HG03558 (cell line): ENCODE data around the gene RFXAP.
A peak's percentile ranks its signal among the peaks of the same experiment; 100 is the strongest.
"Not testable (repeated sequence)": the region's sequence is repeated elsewhere in the genome, so short reads cannot be mapped to it uniquely, and the experiment has no call there.

ENCODE experiments used
- ATAC-seq: cut with Tn5 transposase; IDR thresholded peaks from one replicate; pipeline ENCODE4 v1.9.1; 2021; ENCODE audit warnings: moderate number of reproducible peaks; ENCODE audit not compliant: unreplicated experiment; ENCODE audit errors: extremely low read depth

Gene RFXAP, protein sequence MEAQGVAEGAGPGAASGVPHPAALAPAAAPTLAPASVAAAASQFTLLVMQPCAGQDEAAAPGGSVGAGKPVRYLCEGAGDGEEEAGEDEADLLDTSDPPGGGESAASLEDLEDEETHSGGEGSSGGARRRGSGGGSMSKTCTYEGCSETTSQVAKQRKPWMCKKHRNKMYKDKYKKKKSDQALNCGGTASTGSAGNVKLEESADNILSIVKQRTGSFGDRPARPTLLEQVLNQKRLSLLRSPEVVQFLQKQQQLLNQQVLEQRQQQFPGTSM

DNA sequence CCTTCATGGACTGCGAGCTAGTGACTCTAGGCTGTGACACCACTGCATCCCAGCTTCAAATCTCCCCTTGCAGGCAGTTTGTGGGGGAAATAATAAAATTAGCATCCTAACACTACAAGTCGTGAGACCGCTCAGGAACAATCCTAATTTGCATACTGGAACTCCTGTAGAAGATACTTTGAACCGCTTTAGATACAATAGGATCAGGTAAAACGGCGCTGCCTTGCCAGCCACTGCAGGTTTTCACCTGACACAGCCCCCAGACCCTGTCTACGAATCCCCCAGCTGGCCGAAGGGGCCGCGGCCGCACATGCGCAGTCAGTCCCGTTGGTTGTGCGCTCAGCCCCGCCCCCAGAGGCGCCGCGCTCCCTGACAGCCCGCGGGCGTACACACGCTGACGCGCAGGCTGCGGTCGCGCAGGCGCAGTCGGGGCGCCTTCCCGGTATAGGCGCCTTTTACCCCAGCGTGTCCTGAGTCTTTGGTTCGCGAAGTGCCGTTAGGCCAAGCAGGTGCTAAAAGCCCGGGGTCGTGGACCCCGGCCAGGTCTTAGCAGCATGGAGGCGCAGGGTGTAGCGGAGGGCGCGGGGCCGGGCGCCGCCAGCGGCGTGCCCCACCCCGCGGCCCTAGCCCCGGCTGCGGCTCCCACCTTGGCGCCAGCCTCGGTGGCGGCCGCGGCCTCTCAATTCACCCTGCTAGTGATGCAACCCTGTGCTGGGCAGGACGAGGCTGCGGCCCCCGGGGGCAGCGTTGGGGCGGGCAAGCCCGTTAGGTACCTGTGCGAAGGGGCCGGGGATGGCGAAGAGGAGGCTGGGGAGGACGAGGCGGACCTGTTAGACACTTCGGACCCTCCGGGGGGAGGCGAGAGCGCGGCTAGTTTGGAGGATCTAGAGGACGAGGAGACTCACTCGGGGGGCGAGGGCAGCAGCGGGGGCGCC is at the start of gene RFXAP:
TSS of gene RFXAP (plus strand) at position 419 of the 935 bp plus-strand sequence. CDS start at position 555, 136 bp downstream.
- peak; percentile 68 for ATAC-seq

DNA sequence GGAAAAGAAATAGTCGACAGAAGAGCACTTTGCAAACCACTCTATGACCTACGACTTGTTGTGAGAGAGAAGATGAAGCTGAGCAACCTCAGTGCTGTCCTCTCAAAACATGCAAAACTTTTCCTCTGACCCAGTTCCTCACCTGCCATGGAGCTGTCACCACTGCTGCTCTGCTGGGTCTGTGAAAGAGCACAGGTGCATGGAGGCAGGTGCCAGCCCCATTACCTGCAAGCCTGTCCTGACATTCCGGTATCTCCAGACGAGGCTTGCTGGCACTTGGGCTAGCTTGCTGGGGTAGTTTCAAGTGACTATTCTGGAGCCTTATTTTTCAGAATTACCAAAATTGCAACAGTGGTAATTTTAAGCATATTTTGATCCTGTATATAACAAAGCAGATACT is 49.5 kb upstream of the RFXAP start:
- ATAC-seq, result no peak

DNA sequence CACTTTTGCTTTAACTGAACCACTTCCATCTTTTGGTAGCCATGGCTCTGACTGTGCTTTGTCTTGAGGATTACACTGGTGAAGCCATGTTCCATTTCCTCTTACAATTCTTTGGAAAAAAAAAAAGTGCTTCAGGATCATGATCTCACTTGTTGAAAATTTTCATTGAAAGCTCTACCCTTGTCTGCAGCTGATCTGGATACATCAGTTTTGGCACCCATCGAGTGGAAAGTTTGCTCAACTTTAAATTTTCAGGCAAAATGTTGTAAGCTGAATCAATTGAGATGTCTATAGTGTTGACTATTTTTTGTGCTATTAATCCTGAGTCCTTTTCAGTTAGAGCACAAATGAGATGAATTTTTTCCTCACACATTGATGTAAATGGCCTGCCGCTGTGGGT is 48.3 kb upstream of the RFXAP start:
- no peak for ATAC-seq

DNA sequence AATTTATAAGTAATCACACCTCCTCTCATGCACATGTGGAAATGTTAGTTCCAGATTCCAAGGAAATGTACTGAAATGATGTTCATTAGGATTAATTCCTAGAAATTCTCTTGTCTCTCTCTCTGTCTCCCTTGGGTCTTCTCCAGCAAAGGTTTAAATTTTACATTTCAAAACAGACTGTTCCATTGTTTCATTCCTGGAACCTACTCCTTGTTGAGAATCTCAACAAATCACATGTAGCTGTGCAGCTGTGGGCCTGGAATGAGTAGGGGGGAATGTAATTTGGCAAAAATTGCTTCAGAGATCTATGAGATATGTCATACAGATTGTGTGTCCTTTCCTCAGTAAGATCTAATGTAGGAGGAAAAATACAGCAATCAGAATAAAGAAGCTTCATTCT is 46.2 kb upstream of the RFXAP start:
- no peak for ATAC-seq

DNA sequence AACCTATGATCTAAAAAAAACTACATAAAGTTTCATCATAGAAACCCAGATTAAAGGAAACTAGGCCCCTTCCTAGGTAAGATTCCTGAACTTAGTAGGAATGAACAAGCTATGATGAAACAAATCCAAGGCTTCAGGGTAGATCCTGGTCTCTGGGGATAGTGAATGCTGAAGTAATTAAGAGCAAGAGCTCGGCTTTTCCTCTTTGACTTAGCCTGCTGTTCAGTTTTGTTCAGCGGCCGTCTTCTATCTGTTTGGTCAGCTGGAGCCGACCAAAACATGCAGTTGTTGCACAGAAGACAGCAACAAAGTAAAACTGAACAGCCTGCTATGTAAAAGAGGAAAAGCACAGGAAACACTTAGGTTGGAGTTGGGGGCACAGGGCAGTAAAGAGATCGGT is 44.1 kb upstream of the RFXAP start:
- no peak for ATAC-seq

DNA sequence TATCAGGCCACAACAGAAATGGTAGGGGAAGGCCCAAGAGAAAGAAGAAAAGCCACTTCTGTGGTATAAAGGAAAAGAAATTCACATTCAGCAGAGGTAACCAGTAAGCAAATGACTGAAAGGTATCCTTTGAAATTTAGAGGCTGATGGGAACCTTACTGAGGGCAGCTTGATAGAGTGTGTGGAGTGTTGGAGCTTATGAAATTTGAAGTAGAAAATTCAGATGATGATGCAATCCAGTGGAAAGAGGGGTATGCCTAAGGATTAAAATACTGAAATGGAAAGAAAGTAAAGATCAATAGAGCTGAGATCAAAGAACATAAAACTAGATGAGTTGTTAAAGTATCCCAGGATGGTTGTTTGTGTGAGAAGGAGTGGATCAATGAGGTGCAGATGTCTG is 42.8 kb upstream of the RFXAP start:
- no peak for ATAC-seq

DNA sequence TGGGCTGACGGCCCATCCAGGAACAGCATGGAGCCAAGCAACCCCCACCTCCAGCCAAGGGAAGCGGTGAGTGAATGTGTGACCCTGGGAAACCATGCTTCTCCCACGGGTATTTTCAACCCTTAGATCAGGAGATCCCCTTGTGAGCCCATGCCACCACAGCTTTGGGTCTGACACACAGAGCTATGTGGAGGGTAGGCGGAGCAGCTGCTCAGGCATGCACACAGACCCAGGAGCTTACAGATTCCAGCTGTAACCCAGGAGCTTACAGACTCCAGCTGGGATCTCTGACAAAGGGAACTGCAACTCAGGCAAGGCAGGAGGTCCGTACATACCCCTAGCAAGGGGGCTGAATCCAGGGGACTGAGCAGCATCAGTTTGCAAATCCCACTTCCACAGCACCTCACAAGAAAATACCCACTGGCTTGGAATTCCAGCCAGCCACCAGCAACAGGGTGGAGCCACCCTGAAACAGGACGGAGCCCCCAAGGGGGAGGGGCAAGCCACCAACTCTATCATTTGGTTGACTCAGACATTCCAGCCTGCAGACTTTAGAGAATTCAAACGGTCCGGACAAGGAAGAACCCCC is 40.8 kb upstream of the RFXAP start:
- ATAC-seq, result no peak

DNA sequence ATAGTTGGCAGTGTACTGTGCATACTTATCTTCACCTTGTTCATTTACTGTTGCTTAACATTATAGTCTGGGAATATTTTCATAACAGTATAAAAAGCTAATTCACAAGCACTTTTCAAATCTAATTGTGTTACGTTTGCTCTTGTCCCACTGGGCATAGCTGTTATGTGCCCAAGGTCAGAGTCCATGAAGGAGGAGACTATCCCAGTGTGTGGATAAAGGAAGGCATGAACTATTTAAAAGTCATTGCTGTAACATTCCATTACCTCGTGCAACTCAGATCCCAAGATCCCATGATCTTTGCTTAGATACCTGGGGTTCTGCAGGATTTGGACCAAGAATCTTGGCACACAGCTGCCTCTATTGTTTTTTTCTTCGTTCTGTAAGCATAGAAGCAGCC is 35.1 kb upstream of the RFXAP start:
- ATAC-seq, result no peak

DNA sequence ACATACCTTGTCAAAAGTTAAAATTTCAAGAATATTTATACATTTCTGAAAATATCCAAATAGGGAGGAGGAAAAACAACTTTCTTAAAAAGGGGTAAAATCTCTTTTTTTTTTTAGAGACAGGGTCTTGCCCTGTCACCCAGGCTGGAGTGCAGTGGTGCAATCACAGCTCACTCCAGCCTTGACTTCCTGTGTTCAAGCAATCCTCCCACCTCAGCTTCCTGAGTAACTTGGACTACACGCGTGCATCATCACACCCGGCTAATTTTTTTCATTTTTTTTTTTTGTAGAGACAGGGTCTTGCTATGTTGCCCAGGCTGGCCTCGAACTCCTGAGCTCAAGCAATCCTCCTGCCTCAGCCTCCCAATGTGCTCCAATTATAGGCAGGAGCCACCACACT is 32.8 kb upstream of the RFXAP start:
- ATAC-seq, result not testable (repeated sequence)

DNA sequence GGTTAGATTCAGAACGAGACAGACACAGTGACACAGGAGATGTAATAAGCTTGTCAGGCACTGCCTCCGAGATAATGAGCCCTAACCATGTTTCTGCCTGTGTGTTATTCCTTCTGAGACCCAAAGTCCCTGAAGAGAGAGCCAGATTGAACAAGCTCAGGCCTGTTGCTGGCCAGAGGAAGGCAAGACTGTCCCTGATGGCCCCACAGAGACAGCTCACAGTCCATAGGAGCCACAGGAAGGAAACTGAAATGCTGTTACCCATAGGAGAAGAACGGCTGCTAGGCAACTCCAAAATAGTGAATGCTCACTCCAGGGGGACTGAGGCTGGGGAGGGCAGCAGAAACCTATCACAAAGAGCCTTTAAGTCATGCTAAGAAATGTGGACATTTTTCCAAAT is 31.8 kb upstream of the RFXAP start:
- ATAC-seq, result no peak

DNA sequence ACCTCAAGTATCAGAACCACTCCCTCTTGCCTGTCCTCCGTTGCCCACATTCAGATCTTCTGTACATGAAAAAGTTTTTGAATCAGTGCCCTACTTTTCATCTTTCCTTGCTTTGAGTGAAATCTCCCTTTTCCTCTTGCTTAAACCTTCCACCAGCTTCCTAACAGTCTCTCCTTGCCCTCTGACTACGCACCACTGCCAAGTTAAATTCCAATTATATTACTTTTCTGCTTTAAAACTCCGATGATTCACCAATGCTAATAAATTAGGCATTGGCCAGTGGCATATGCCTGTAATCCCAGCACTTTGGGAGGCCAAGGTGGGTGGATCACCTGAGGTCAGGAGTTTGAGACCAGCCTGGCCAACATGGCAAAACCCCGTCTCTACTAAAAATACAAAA is 30.7 kb upstream of the RFXAP start:
- no peak for ATAC-seq

DNA sequence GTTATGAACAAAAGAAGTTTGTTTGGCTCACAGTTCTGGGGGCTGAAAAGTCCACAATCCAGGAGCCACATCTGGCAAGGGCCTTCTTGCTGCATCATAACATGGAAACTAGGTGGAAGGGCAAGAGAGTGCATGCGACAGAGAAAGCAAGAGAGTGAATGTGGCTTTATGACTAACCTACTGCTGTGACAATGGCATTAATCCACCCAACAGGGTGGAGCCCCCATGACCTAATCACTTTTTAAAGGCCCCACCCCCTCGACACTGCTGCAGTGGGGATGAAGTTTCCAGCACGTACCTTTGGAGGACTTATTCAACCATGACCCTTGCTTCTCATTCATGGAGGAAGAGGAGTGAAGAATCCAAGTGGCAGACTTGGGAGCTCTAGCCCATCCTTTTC is 30.0 kb upstream of the RFXAP start:
- no peak for ATAC-seq

DNA sequence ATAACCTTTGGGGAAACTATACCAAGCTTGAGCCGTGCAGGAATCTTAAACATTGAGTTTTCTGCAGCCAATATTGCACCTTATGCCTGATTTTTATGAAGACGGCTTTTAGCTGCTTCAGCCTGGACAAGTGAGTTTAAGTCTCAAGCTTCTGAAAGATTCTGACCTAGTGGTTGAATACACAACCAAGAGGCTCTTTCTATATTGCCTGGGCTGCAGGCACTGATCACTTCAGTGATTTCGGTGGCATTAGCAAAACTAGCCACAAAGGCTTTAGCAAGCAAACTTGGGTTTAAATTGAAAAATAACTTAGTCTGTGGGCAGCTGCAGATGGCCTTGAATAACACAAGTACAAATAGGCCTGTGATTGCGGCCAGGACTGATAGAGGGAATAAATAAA is 29.3 kb upstream of the RFXAP start:
- ATAC-seq, result no peak

DNA sequence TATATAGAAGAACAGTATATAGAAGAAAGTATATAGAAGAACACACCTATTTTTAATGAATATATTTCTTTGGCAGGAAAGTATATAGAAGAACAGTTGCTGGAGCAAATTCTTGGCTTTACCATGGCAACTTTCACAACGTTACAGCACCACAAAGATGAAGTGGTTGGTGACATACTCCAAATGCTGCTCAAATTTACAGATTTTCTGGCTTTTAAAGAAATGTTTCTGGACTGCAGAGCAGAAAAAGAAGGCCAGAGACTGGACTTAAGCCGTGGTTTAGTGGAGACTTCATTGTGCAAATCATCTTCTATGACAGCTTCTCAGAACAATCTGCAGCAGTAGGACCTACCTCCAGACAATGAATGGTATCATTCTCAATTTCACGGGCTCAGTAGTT is 24.3 kb upstream of the RFXAP start:
- ATAC-seq, result no peak

DNA sequence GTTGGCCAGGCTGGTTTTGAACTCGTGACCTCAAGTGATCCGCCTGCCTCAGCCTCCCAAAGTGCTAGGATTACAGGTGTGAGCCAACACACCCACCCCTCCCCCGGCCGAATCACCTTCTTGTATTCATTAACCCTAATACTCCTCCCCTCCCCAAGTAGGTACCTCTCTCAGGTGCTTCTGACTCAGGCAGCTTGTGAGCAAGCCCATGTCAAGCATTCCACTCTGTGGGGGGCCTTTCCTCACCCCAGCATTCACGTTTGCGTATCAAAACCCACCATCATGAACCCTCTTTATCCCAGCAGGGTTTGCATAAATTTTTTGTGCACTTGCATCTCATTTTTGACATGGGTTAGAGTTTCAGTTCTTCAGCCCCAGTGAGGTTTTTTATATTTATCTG is 23.6 kb upstream of the RFXAP start:
- ATAC-seq, result no peak

DNA sequence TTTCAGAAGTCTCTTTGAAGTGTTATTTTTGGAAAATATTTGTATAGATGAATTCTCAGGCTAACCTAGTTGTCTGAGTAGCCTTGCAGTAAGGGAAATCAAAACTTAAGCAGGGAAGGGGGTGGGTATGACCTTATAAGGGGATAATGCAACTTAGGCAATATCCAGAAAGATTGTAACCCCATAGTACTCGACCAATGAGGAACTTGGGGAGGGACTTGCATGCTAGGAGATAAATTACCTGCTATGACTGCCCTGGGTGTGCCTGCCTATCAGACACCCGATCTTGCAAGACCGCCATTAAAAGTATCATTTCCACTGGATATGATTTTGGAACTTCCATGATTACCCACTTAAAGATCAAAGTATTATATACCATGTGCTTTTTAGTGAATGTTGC is 23.0 kb upstream of the RFXAP start:
- no peak for ATAC-seq

DNA sequence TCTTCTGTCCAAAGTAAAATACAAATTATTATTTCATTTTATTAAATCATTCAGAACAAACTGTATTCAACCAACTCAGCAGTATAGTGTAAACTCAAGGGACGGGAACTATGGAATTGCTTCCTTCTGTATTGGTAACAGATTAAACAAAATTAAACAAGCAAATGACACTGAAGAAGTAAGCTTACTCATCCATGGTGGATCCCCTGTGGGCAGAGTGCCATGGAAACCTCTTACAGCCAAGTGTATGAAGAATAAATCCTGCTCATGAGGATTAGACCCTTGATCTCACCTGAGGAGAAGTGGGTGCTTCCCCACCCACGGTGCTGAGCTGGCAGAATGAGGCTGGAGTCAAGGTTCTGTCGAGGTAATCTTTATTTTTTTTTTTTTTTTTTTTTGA is 18.0 kb upstream of the RFXAP start:
- no peak for ATAC-seq

DNA sequence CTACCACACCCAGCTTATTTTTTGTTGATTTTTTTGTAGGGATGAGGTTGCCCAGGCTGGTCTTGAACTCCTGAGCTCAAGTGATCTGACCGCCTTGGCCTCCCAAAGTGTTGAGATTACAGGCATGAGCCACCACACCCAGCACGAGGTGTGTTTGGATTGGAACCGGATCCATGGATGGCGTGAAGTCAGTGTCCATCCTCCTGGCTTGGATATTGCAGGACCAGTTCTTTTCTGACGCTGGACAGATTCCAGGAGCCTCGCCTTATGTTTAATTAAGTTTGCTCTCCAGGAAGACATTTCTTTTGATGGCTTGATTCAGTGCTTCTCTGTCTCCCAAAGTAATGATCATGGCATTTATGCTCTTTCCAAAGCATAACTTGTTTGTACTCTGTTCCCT is 14.4 kb upstream of the RFXAP start:
- ATAC-seq, result no peak

DNA sequence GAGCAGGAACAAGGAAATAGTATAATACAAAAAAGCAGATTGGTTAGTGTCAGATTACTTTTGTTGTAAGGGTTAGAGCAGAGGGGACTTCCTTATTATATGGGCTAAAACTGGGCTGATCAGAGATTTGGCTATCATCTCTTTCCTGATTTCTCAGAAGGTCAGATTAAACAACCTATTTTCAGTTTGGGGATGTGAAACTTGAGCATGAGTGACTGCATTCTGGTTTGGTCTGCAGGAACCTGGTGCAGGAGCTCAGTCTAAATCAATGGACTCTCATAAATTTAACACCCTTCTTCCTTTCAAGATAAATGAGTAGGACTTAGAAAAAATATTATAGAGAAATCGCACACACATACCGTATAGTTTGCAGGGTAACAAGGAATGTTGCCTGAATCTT is 12.9 kb upstream of the RFXAP start:
- no peak for ATAC-seq

DNA sequence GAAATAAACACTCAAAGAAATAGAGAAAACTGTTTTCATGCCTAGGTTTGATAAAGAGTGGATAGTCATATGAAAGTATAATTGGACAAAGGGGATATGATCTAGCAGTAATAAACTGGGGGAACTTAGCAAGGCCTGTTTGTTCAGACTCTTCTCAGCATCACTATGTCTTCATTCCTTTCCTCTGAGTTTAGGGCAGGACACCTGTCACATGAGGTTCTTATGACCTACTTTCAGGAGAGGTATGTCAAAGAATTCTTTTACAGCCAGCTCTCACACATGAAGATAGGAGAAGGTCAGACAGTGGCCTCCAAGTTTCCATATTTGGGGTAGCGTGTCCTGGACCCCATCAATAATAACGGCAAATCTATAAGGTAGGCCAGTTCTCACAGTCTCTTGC is 11.4 kb upstream of the RFXAP start:
- no peak for ATAC-seq

DNA sequence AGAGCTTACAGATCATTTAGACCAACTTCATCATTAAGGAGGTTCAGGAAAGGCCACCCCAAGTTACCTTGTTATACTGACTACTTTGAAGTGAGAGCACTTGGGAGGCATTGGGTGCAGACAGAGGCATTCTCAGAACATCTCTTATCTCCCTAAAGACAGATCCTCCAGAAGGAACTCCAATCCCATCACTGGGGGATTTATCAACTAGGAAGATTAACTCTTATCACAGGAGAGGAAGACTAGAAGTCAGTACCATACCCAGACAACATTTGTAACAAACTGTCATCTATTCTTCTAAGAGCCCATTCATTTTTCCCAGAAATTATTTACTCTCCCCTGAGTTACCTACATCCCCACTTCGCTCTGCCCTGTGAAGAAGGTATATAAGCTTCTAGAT is 5.8 kb upstream of the RFXAP start:
- ATAC-seq, result no peak
